ENCODE data around the gene DEFB132. TPM values are rescaled to one million over a fixed set of nuclear protein-coding genes. Genes with fewer than 3 reads are reported as not detected.

The DEFB132 gene
- total and polyA plus RNA-seq, 2 donors (not counting 3 experiments of a cell fraction or from before 2014, with no cell fraction given), result not detected

- Histone ChIP-seq H3K79me2 (ENCODE audit: control insufficient read depth, insufficient read depth, low read length) (peaks cover 27% of the 10 kb centered on the region), H3K4me3 (replicated peaks in 1 of 3; ENCODE audit: insufficient read depth in 1 of 3, low read depth in 1 of 3, low read length in 3 of 3) (no peak overlapping the region), H3K9me3 (replicated peaks; ENCODE audit: control insufficient read depth, insufficient read depth, low read length) (no peaks in the 10 kb centered on the region), H3K4me1 (ENCODE audit: control insufficient read depth, extremely low read depth, insufficient read depth, low read length) (peaks cover 33% of the 10 kb centered on the region), H3K27me3 (ENCODE audit: control insufficient read depth in 2 of 2, insufficient read depth in 2 of 2, low read length in 2 of 2) (no peaks in the 10 kb centered on the region), H2AFZ (ENCODE audit: low read depth, low read length) (no peak overlapping the region), H3K4me2 (ENCODE audit: insufficient read depth, low read length) (no peak overlapping the region), H3K27ac (ENCODE audit: insufficient read depth, low read depth, low read length) (no peak overlapping the region), H4K20me1 (replicated peaks; ENCODE audit: control insufficient read depth, extremely low read depth, insufficient read depth, low read length) (no peaks in the 10 kb centered on the region), H3K9me1 (replicated peaks; ENCODE audit: control insufficient read depth, extremely low read depth, insufficient read depth, low read length) (no peaks in the 10 kb centered on the region), H3K36me3 (ENCODE audit: control insufficient read depth in 2 of 2, extremely low read depth in 1 of 2, insufficient read depth in 2 of 2, low read length in 2 of 2) (no peaks in the 10 kb centered on the region), H3K9ac (replicated peaks; ENCODE audit: extremely low read depth, insufficient read depth, low read length) (no peak overlapping the region)
- CTCF ChIA-PET, result interaction anchor here (2.1 kb wide), 1 partner anchor 36 kb away, joined by 8 read pairs; no protein-coding TSS in a partner anchor
- intact Hi-C loops (cut with micrococcal nuclease), result no loop called here
- dilution Hi-C loops (cut with MboI; ENCODE audit: extremely low pct_ligation_motif_present, low sequenced_read_pairs), result no loop called here
- BruUV-seq (replicated peaks), result no TSS peak
- DNase-seq (ENCODE audit: low read depth, low spot score), result no peak
- POLR2A ChIA-PET, result no interaction called here
- no peak for TF ChIP-seq POLR2AphosphoS5 (IDR thresholded peaks at IDR 0.05; ENCODE audit: insufficient read depth, low read depth, low read length)
- no peak for TF ChIP-seq JUN (IDR thresholded peaks at IDR 0.05; ENCODE audit: borderline replicate concordance, insufficient read depth, insufficient read length, low read depth)
- no peak for TF ChIP-seq GATA2 (IDR thresholded peaks at IDR 0.05; ENCODE audit: insufficient read depth, insufficient read length, low read depth, low read length)
- no peak for TF ChIP-seq POLR2A (IDR thresholded peaks at IDR 0.05; ENCODE audit: low read depth, low read length)
- TF ChIP-seq, protein P1, sequence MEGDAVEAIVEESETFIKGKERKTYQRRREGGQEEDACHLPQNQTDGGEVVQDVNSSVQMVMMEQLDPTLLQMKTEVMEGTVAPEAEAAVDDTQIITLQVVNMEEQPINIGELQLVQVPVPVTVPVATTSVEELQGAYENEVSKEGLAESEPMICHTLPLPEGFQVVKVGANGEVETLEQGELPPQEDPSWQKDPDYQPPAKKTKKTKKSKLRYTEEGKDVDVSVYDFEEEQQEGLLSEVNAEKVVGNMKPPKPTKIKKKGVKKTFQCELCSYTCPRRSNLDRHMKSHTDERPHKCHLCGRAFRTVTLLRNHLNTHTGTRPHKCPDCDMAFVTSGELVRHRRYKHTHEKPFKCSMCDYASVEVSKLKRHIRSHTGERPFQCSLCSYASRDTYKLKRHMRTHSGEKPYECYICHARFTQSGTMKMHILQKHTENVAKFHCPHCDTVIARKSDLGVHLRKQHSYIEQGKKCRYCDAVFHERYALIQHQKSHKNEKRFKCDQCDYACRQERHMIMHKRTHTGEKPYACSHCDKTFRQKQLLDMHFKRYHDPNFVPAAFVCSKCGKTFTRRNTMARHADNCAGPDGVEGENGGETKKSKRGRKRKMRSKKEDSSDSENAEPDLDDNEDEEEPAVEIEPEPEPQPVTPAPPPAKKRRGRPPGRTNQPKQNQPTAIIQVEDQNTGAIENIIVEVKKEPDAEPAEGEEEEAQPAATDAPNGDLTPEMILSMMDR (IDR thresholded peaks at IDR 0.05; ENCODE audit: extremely low read depth in 1 of 2, insufficient read depth in 1 of 2, low read depth in 1 of 2, low read length in 2 of 2), result no peak
- TF ChIP-seq MAX (IDR thresholded peaks at IDR 0.05; ENCODE audit: insufficient read depth, insufficient read length), result no peak
- TF ChIP-seq MYC (IDR thresholded peaks at IDR 0.05; ENCODE audit: low read depth, low read length), result no peak
- TF ChIP-seq FOS (IDR thresholded peaks at IDR 0.05; ENCODE audit: borderline replicate concordance, insufficient read depth, low read length), result no peak
- TF ChIP-seq EZH2 (IDR thresholded peaks at IDR 0.05; ENCODE audit: borderline replicate concordance, low read depth, low read length, severe bottlenecking), result no peak
- no peak for FAIRE-seq
Observed at GRCh38 chr20:294602-295001, 37.1 kb downstream of the DEFB132 start.

Measured in endothelial cell of umbilical vein (primary cell).